HFFc6 (cell line): ENCODE results near the gene SLC7A9. TPM values are rescaled to one million over a fixed set of nuclear protein-coding genes. Genes with fewer than 3 reads are reported as not detected.

ENCODE experiments used
- DNase-seq: peaks from one replicate; pipeline ENCODE4 v3.0.0-alpha.2; 2018
- H3K27ac Mint-ChIP-seq: 2 replicates; pipeline ENCODE4 v1.8.0; 2020; ENCODE audit warnings: mild to moderate bottlenecking, mixed read lengths
- H3K27me3 Mint-ChIP-seq: 2 replicates; pipeline ENCODE4 v1.8.0; 2021; ENCODE audit warnings: mild to moderate bottlenecking, moderate library complexity, mixed read lengths; ENCODE audit not compliant: insufficient read depth
- H3K36me3 Mint-ChIP-seq: 2 replicates; pipeline ENCODE4 v1.8.0; 2021; ENCODE audit warnings: low read depth, mixed read lengths
- H3K4me1 Mint-ChIP-seq: 2 replicates; pipeline ENCODE4 v1.8.0; 2020; ENCODE audit warnings: low read depth, mixed read lengths
- H3K4me3 Mint-ChIP-seq: 2 replicates; pipeline ENCODE4 v1.8.0; 2020; ENCODE audit warnings: mild to moderate bottlenecking, moderate library complexity, mixed read lengths
- H3K9me3 Mint-ChIP-seq: 2 replicates; pipeline ENCODE4 v1.8.0; 2020; ENCODE audit warnings: mild to moderate bottlenecking, mixed read lengths
- total RNA-seq, 6 experiments: library from RNA; stranded (reverse); fragmentation: NEBNext Ultra II Directional; extraction: Animal tissue kit (Norgen Biotek cat#: 25700); gene quantifications; 2 replicates in 1 of 6; 3 replicates in 5 of 6; pipeline ENCODE4 v1.2.3, GENCODE V29; 2021
- TF ChIP-seq, protein P1 (sequence below): fragments of 200-600 bp; sonication (generic); IDR thresholded peaks from 2 replicates; pipeline ENCODE4 v1.5.0; 2021; ENCODE audit warnings: antibody characterized with exemption, mild to moderate bottlenecking

The SLC7A9 gene
- total RNA-seq, 6 experiments from 2014 or later = not detected

DNA sequence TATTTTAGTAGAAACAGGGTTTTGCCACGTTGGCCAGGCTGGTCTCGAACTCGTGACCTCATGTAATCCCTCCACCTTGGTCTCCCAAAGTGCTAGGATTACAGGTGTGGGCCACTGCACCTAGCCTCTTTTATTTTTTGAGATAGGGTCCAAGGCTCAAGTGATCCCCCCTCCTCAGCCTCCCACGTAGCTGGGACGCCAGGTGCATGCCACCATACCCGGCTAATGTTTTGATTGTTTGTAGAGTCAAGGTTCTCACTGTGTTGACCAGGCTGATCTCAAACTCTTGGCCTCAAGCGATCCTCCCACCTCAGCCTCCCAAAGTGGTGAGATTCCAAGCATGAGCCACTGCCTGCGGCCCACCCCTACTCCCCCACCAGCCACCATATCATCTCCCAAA lies 6.3 kb downstream of the SLC7A9 start:
- Mint-ChIP-seq H3K27ac (no peak overlapping the region), H3K4me3 (no peak overlapping the region), H3K9me3 (no peaks in the 10 kb centered on the region), H3K4me1 (no peaks in the 10 kb centered on the region), H3K36me3 (no peaks in the 10 kb centered on the region), H3K27me3 (peaks cover 17% of the 10 kb centered on the region)
- TF ChIP-seq, protein P1, sequence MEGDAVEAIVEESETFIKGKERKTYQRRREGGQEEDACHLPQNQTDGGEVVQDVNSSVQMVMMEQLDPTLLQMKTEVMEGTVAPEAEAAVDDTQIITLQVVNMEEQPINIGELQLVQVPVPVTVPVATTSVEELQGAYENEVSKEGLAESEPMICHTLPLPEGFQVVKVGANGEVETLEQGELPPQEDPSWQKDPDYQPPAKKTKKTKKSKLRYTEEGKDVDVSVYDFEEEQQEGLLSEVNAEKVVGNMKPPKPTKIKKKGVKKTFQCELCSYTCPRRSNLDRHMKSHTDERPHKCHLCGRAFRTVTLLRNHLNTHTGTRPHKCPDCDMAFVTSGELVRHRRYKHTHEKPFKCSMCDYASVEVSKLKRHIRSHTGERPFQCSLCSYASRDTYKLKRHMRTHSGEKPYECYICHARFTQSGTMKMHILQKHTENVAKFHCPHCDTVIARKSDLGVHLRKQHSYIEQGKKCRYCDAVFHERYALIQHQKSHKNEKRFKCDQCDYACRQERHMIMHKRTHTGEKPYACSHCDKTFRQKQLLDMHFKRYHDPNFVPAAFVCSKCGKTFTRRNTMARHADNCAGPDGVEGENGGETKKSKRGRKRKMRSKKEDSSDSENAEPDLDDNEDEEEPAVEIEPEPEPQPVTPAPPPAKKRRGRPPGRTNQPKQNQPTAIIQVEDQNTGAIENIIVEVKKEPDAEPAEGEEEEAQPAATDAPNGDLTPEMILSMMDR = no peak
- no peak for DNase-seq

DNA sequence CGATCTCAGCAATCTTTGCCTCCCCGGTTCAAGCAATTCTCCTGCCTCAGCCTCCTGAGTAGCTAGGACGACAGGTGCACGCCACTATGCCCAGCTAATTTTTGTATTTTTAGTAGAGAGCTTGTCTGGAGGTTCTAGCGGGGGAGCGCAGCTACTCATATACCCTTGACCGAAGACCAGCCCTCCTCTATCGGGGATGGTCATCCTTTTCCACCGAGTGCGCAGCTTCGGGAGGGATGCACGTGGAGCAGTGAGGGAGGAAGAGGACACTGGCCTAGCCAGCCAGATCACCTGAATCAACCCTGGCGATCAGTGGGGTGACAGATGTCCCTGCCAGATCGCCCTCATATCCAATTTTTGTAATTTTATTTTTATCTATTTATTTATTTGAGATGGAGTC lies 6.8 kb downstream of the SLC7A9 start:
- no peak overlapping the region for H3K4me3 Mint-ChIP-seq
- no peaks in the 10 kb centered on the region for H3K4me1 Mint-ChIP-seq
- H3K27ac Mint-ChIP-seq = no peak overlapping the region
- no peaks in the 10 kb centered on the region for H3K9me3 Mint-ChIP-seq
- H3K36me3 Mint-ChIP-seq = no peaks in the 10 kb centered on the region
- TF ChIP-seq, protein P1 = no peak
- H3K27me3 Mint-ChIP-seq = peaks cover 17% of the 10 kb centered on the region
- DNase-seq = no peak

DNA sequence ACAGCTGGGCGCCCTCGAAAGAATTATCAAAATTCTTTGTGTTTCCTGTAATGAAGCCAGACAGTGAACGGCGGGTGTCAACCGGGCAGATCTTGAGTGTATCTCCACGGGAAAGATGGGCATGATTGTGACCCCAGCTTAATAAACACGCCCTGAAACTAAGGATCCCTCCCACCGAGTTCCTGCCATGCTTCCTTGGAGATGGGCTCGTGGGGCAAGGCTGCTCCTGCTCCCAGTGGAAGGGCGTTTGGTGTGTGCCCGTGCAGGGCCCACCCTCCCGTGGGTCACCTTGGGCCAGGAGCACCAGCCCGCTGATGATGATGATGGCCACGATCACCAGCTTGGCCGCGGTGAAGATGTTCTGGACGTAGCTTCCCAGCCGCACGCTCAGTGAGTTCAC lies 7.4 kb downstream of the SLC7A9 start:
- no peak for DNase-seq
- H3K27me3 Mint-ChIP-seq = peaks cover 17% of the 10 kb centered on the region
- TF ChIP-seq, protein P1 = no peak
- no peaks in the 10 kb centered on the region for H3K9me3 Mint-ChIP-seq
- H3K4me1 Mint-ChIP-seq = no peaks in the 10 kb centered on the region
- no peaks in the 10 kb centered on the region for H3K36me3 Mint-ChIP-seq
- no peak overlapping the region for H3K27ac Mint-ChIP-seq
- H3K4me3 Mint-ChIP-seq = no peak overlapping the region

GRCh38 chr19:32861596-32861995 lies 8.0 kb downstream of the SLC7A9 start:
- no peak overlapping the region for H3K27ac Mint-ChIP-seq
- no peaks in the 10 kb centered on the region for H3K4me1 Mint-ChIP-seq
- H3K27me3 Mint-ChIP-seq = peaks cover 13% of the 10 kb centered on the region
- TF ChIP-seq, protein P1 = no peak
- no peaks in the 10 kb centered on the region for H3K9me3 Mint-ChIP-seq
- no peaks in the 10 kb centered on the region for H3K36me3 Mint-ChIP-seq
- H3K4me3 Mint-ChIP-seq = no peak overlapping the region
- DNase-seq = no peak

GRCh38 chr19:32859591-32859990 lies 10.0 kb downstream of the SLC7A9 start:
- Mint-ChIP-seq H3K4me3 (no peak overlapping the region), H3K27ac (no peak overlapping the region), H3K4me1 (no peaks in the 10 kb centered on the region), H3K9me3 (no peaks in the 10 kb centered on the region), H3K27me3 (peaks cover 5% of the 10 kb centered on the region), H3K36me3 (no peaks in the 10 kb centered on the region)
- TF ChIP-seq, protein P1 = no peak
- DNase-seq = no peak

GRCh38 chr19:32858559-32858958 lies 11.0 kb downstream of the SLC7A9 start:
- DNase-seq = no peak
- TF ChIP-seq, protein P1 = no peak
- H3K27me3 Mint-ChIP-seq = peaks cover 8% of the 10 kb centered on the region

More at GRCh38 chr19:32858559-32858958, 11.0 kb downstream of the SLC7A9 start:
- no peak overlapping the region for H3K4me3 Mint-ChIP-seq
- H3K36me3 Mint-ChIP-seq = no peaks in the 10 kb centered on the region
- no peaks in the 10 kb centered on the region for H3K9me3 Mint-ChIP-seq
- H3K4me1 Mint-ChIP-seq = no peaks in the 10 kb centered on the region
- no peak overlapping the region for H3K27ac Mint-ChIP-seq
